Measurements from ENCODE around the gene DDX10. TPM values are rescaled to one million over a fixed set of nuclear protein-coding genes. Genes with fewer than 3 reads are reported as not detected.
A peak's percentile ranks its signal among the peaks of the same experiment; 100 is the strongest.
"Not testable (repeated sequence)": the region's sequence is repeated elsewhere in the genome, so short reads cannot be mapped to it uniquely, and the experiment has no call there.

Gene DDX10
- total RNA-seq, 1 donor from 2014 or later = 67.4 TPM

DNA sequence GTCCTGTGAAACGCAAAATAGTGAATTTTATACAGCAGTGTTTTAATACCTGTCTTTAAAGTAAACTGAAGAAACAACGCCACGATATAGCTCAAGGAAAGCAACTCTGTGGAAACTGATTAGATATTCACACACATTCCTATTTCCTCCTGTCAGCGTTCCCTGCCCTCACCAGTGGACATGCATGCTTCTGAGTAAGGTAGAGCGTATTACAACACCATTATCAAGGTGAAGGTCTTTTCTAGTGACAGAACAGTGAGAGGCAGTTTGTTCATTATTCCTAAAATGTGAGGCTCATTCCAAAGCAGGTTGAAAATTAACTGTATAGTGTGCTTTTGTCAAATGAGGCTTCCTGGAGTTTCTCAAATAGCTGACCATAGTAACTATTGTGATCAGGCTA is 153.1 kb downstream of the DDX10 start:
- DNase-seq (ENCODE audit: low read depth) (no peak), FAIRE-seq (no peak)
- TF ChIP-seq, protein P1, sequence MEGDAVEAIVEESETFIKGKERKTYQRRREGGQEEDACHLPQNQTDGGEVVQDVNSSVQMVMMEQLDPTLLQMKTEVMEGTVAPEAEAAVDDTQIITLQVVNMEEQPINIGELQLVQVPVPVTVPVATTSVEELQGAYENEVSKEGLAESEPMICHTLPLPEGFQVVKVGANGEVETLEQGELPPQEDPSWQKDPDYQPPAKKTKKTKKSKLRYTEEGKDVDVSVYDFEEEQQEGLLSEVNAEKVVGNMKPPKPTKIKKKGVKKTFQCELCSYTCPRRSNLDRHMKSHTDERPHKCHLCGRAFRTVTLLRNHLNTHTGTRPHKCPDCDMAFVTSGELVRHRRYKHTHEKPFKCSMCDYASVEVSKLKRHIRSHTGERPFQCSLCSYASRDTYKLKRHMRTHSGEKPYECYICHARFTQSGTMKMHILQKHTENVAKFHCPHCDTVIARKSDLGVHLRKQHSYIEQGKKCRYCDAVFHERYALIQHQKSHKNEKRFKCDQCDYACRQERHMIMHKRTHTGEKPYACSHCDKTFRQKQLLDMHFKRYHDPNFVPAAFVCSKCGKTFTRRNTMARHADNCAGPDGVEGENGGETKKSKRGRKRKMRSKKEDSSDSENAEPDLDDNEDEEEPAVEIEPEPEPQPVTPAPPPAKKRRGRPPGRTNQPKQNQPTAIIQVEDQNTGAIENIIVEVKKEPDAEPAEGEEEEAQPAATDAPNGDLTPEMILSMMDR (IDR thresholded peaks at IDR 0.05; ENCODE audit: insufficient read depth, low read length, severe bottlenecking) = no peak
- Histone ChIP-seq H3K4me3 (ENCODE audit: low read depth, low read length) (no peak overlapping the region), H3K27me3 (ENCODE audit: control insufficient read depth, insufficient read depth, low read length) (no peaks in the 10 kb centered on the region), H3K36me3 (ENCODE audit: control insufficient read depth, insufficient read depth, low read length) (no peaks in the 10 kb centered on the region)

GRCh38 chr11:108818971-108819370 is 154.1 kb downstream of the DDX10 start:
- no peak overlapping the region for H3K4me3 ChIP-seq (ENCODE audit: low read depth, low read length)
- DNase-seq (ENCODE audit: low read depth) = no peak
- no peak for FAIRE-seq
- H3K27me3 ChIP-seq (ENCODE audit: control insufficient read depth, insufficient read depth, low read length) = no peaks in the 10 kb centered on the region
- H3K36me3 ChIP-seq (ENCODE audit: control insufficient read depth, insufficient read depth, low read length) = no peaks in the 10 kb centered on the region
- TF ChIP-seq, protein P1 (IDR thresholded peaks at IDR 0.05; ENCODE audit: insufficient read depth, low read length, severe bottlenecking) = no peak

GRCh38 chr11:108819957-108820356 is 155.1 kb downstream of the DDX10 start:
- no peaks in the 10 kb centered on the region for H3K27me3 ChIP-seq (ENCODE audit: control insufficient read depth, insufficient read depth, low read length)
- H3K36me3 ChIP-seq (ENCODE audit: control insufficient read depth, insufficient read depth, low read length) = no peaks in the 10 kb centered on the region
- H3K4me3 ChIP-seq (ENCODE audit: low read depth, low read length) = no peak overlapping the region
- DNase-seq (ENCODE audit: low read depth) = no peak
- FAIRE-seq = no peak
- TF ChIP-seq, protein P1 (IDR thresholded peaks at IDR 0.05; ENCODE audit: insufficient read depth, low read length, severe bottlenecking) = no peak

- DNase-seq (ENCODE audit: low read depth); H3K4me3 ChIP-seq (ENCODE audit: low read depth, low read length); FAIRE-seq; H3K27me3 ChIP-seq (ENCODE audit: control insufficient read depth, insufficient read depth, low read length); H3K36me3 ChIP-seq (ENCODE audit: control insufficient read depth, insufficient read depth, low read length): not testable (repeated sequence)
Measured at GRCh38 chr11:108823960-108824359, 159.1 kb downstream of the DDX10 start.

- no peak for FAIRE-seq
- Histone ChIP-seq H3K36me3 (ENCODE audit: control insufficient read depth, insufficient read depth, low read length) (no peaks in the 10 kb centered on the region), H3K27me3 (ENCODE audit: control insufficient read depth, insufficient read depth, low read length) (no peaks in the 10 kb centered on the region), H3K4me3 (ENCODE audit: low read depth, low read length) (no peak overlapping the region)
- TF ChIP-seq, protein P1 (IDR thresholded peaks at IDR 0.05; ENCODE audit: insufficient read depth, low read length, severe bottlenecking) = no peak
- DNase-seq (ENCODE audit: low read depth) = no peak
Measured at GRCh38 chr11:108824545-108824944, 159.7 kb downstream of the DDX10 start.

DNA sequence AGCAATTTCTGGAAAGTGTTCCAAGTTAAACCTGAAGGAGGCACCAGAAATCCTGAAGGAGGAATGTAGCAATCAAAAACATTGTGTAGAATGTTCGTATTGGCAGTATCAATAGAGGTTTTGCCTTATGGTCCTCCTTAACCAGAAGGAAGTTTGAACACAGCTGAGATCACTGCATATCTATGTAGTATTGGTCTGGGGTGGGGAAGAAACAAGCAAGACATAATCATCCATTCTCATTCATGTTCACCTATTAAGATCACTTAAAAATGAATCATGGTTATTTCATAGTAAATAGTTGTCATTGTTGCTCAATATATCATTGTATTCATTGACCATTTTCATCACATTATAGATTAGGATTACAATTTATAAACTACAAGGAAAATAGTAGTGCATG is 160.5 kb downstream of the DDX10 start:
- FAIRE-seq = no peak

More for the DNA sequence above, 160.5 kb downstream of the DDX10 start:
- no peaks in the 10 kb centered on the region for H3K27me3 ChIP-seq (ENCODE audit: control insufficient read depth, insufficient read depth, low read length)
- H3K4me3 ChIP-seq (ENCODE audit: low read depth, low read length) = no peak overlapping the region
- DNase-seq (ENCODE audit: low read depth) = peak; percentile 66
- TF ChIP-seq, protein P1 (IDR thresholded peaks at IDR 0.05; ENCODE audit: insufficient read depth, low read length, severe bottlenecking) = no peak
- H3K36me3 ChIP-seq (ENCODE audit: control insufficient read depth, insufficient read depth, low read length) = no peaks in the 10 kb centered on the region

Data from bronchial epithelial cell (primary cell).